Activated naive CD4-positive, alpha-beta T cell treated with anti-CD3 and anti-CD28 coated beads, Interleukin-2, amount 10 ng/mL, durations not matched to agents 5 hours and 36 hours (primary cell): ENCODE data around the gene MEF2D. TPM values are rescaled to one million over a fixed set of nuclear protein-coding genes. Genes with fewer than 3 reads are reported as not detected.

Experiments
- microRNA-seq: library from miRNA; unstranded; fragments of <30 nt; microRNA quantifications from one replicate; pipeline ENCODE4 v1.2.0, GENCODE V29; 2022; ENCODE audit warnings: borderline microRNAs expressed, borderline replicate concordance
- total RNA-seq, 2 experiments: library from RNA; stranded (reverse); gene quantifications; one replicate each; pipeline ENCODE4 v1.2.3, GENCODE V29; 2021

The MEF2D gene
- total RNA-seq = 10 to 100 TPM; 43.2 to 48.4 TPM

DNA sequence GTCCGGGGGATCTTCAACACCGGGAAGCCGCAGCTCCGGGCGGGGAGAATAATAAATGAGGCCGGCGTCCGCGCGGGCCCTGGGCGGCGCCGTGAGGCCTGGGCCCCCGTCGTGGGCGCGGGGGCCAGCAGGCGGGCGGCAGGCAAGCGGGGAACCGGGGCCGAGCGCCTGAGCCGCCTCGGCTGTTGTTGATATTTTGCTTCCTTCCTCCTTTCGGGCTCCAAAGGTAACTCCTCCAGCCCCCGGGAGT lies at the start of gene MEF2D:
Gene MEF2D, minus strand, starts transcription at position 233 of the 250 bp plus-strand sequence. CDS start 17,483 bp downstream, outside the sequence.

Small RNA genes within 50 kb of the gene (microRNA-seq; reads per million reads assigned to microRNA genes)
- not detected for gene MIR9-1

Other genes starting within 250 kb of the MEF2D start
- gene SMG5, start 217.9 kb downstream of the MEF2D start, total RNA-seq = 10 to 100 TPM; 52.9 to 54.1 TPM
- 1 to 10 TPM; 8.5 to 9.0 TPM for gene TMEM79, start 216.4 kb downstream of the MEF2D start, total RNA-seq
- gene GLMP, start 205.1 kb downstream of the MEF2D start, total RNA-seq = 10 to 100 TPM; 37.1 to 37.4 TPM
- not detected for gene VHLL, start 201.5 kb downstream of the MEF2D start, total RNA-seq
- 100 to 1,000 TPM; 184 to 186 TPM for gene CCT3, start 162.5 kb downstream of the MEF2D start, total RNA-seq
- gene TSACC, start 162.2 kb downstream of the MEF2D start, total RNA-seq = not detected
- not detected for gene RHBG, start 131.6 kb downstream of the MEF2D start, total RNA-seq
- gene IQGAP3, start 71.8 kb upstream of the MEF2D start, total RNA-seq = 10 to 100 TPM; 24.6 to 24.9 TPM
- gene TTC24, start 78.9 kb upstream of the MEF2D start, total RNA-seq = 1 to 10 TPM; 1.9 to 3.1 TPM
- gene NAXE, start 91.0 kb upstream of the MEF2D start, total RNA-seq = 10 to 100 TPM; 45.3 to 47.4 TPM
- gene GPATCH4, start 100.7 kb upstream of the MEF2D start, total RNA-seq = 10 to 100 TPM; 27.1 to 29.2 TPM
- gene HAPLN2, start 118.6 kb upstream of the MEF2D start, total RNA-seq = under 1 TPM in 1 of 2 experiments, not detected in 1; 0.24 TPM
- not detected for gene BCAN, start 141.3 kb upstream of the MEF2D start, total RNA-seq
- not detected for gene NES, start 176.6 kb upstream of the MEF2D start, total RNA-seq
- gene CRABP2, start 204.8 kb upstream of the MEF2D start, total RNA-seq = under 1 TPM; 0.48 to 0.71 TPM
- gene METTL25B, start 227.7 kb upstream of the MEF2D start, total RNA-seq = 10 to 100 TPM; 28.8 to 32.5 TPM
- gene ISG20L2, start 228.0 kb upstream of the MEF2D start, total RNA-seq = 10 to 100 TPM; 38.2 to 38.3 TPM
- gene MRPL24, start 240.3 kb upstream of the MEF2D start, total RNA-seq = 10 to 100 TPM; 37.3 to 44.1 TPM